Measurements from ENCODE around the gene OLFML2B. TPM values are rescaled to one million over a fixed set of nuclear protein-coding genes. Genes with fewer than 3 reads are reported as not detected.

Gene OLFML2B
- total RNA-seq, 1 experiment from 2014 or later = not detected

DNA sequence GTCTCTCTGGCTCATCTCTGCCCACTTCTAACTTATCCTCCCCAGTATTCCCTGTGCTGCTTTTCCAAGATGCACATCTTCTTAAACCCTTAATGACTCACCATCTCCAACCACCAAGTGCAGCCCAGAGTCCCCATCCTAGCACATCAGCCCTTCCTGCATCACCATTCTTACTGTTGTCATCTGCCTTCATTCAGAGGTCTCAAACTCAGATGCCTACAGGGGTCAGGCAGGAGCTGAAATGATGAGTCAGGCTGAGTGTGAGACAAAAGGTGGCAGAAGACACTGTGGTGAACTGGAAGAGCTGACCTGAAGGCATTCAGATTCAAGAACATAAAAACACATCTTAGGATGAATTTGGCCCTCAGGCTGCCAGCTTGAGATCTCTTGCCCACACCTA is 34.6 kb downstream of the OLFML2B start:
- peak; percentile 55 for DNase-seq (ENCODE audit: unreplicated experiment)
- H3K27me3 Mint-ChIP-seq (ENCODE audit: insufficient read depth, unreplicated experiment) = peaks cover 16% of the 10 kb centered on the region
- CTCF ChIA-PET = interaction anchor here (0.5 to 0.6 kb wide), 2 partner anchors 59 to 153 kb away, joined by 3 read pairs; no protein-coding TSS in a partner anchor
- no peaks in the 10 kb centered on the region for H3K4me1 Mint-ChIP-seq (ENCODE audit: insufficient read depth, unreplicated experiment)
- TF ChIP-seq, protein P1, sequence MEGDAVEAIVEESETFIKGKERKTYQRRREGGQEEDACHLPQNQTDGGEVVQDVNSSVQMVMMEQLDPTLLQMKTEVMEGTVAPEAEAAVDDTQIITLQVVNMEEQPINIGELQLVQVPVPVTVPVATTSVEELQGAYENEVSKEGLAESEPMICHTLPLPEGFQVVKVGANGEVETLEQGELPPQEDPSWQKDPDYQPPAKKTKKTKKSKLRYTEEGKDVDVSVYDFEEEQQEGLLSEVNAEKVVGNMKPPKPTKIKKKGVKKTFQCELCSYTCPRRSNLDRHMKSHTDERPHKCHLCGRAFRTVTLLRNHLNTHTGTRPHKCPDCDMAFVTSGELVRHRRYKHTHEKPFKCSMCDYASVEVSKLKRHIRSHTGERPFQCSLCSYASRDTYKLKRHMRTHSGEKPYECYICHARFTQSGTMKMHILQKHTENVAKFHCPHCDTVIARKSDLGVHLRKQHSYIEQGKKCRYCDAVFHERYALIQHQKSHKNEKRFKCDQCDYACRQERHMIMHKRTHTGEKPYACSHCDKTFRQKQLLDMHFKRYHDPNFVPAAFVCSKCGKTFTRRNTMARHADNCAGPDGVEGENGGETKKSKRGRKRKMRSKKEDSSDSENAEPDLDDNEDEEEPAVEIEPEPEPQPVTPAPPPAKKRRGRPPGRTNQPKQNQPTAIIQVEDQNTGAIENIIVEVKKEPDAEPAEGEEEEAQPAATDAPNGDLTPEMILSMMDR (IDR thresholded peaks at IDR 0.05; ENCODE audit: unreplicated experiment) = no peak
- H3K9me3 Mint-ChIP-seq (ENCODE audit: unreplicated experiment) = no peaks in the 10 kb centered on the region
- POLR2A ChIA-PET = interaction anchor here (1.3 kb wide), 1 partner anchor 15 kb away, joined by 4 read pairs; no protein-coding TSS in a partner anchor
- no peak overlapping the region for H3K4me3 Mint-ChIP-seq (ENCODE audit: unreplicated experiment)
- BruUV-seq (replicated peaks) = no TSS peak
- no peaks in the 10 kb centered on the region for H3K36me3 Mint-ChIP-seq (ENCODE audit: insufficient read depth, unreplicated experiment)
- intact Hi-C loops (cut with micrococcal nuclease) = no loop called here
- H3K27ac Mint-ChIP-seq (ENCODE audit: low read depth, unreplicated experiment) = no peak overlapping the region

DNA sequence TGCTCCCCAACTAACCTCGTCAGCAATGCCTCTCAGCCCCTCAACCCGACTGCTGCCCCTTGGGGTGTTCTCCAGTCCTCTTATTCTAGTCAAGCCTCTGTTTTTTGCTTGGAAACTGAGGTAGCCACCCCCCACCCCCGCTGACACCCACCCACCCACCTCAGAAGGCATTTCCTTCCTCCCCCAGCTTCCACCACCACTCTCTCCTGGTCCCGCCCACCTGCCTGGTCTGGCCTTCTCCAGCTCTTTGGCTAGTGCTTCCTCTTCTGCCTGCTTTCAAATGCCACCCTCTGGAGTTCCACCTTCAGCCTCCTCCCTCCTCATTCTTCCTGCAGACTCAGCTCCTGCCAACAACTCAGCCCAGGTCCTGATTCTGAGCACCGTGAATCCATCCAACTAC is 35.3 kb downstream of the OLFML2B start:
- TF ChIP-seq, protein P1 (IDR thresholded peaks at IDR 0.05; ENCODE audit: unreplicated experiment) = no peak
- no peak overlapping the region for H3K4me3 Mint-ChIP-seq (ENCODE audit: unreplicated experiment)
- peaks cover 19% of the 10 kb centered on the region for H3K27me3 Mint-ChIP-seq (ENCODE audit: insufficient read depth, unreplicated experiment)
- H3K36me3 Mint-ChIP-seq (ENCODE audit: insufficient read depth, unreplicated experiment) = no peaks in the 10 kb centered on the region
- H3K9me3 Mint-ChIP-seq (ENCODE audit: unreplicated experiment) = no peaks in the 10 kb centered on the region
- ChIA-PET CTCF (interaction anchor here (1.0 to 1.5 kb wide), 2 partner anchors 49 to 196 kb away, joined by 4 to 5 read pairs; no protein-coding TSS in a partner anchor), POLR2A (interaction anchor here (1.3 kb wide), 1 partner anchor 16 kb away, joined by 4 read pairs; no protein-coding TSS in a partner anchor)
- no peak for DNase-seq (ENCODE audit: unreplicated experiment)
- H3K27ac Mint-ChIP-seq (ENCODE audit: low read depth, unreplicated experiment) = no peak overlapping the region
- intact Hi-C loops (cut with micrococcal nuclease) = no loop called here
- no peaks in the 10 kb centered on the region for H3K4me1 Mint-ChIP-seq (ENCODE audit: insufficient read depth, unreplicated experiment)
- BruUV-seq (replicated peaks) = no TSS peak

DNA sequence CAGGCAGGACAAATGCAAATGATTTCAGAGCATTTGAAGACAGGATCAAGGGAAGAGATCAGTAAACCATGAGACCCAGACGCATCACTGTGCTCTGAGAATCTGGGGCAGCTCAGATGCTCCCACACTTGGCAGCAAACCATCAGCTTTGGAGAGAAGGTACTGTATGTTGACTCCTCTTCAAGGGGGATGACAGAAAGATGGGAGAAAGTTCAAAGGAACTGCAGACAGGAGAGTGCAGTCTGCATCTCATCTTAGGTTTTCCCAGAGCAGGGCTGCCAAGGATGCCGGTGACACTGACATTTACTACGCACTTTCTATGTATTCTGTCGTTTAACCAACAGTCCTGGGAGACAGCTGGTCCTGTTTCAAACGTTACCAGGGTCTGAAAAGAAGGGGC is 35.8 kb downstream of the OLFML2B start:
- H3K27me3 Mint-ChIP-seq (ENCODE audit: insufficient read depth, unreplicated experiment) = peaks cover 24% of the 10 kb centered on the region
- no peaks in the 10 kb centered on the region for H3K4me1 Mint-ChIP-seq (ENCODE audit: insufficient read depth, unreplicated experiment)
- H3K36me3 Mint-ChIP-seq (ENCODE audit: insufficient read depth, unreplicated experiment) = no peaks in the 10 kb centered on the region
- no TSS peak for BruUV-seq (replicated peaks)
- TF ChIP-seq, protein P1 (IDR thresholded peaks at IDR 0.05; ENCODE audit: unreplicated experiment) = no peak
- DNase-seq (ENCODE audit: unreplicated experiment) = no peak
- intact Hi-C loops (cut with micrococcal nuclease) = no loop called here
- no peak overlapping the region for H3K27ac Mint-ChIP-seq (ENCODE audit: low read depth, unreplicated experiment)
- no peak overlapping the region for H3K4me3 Mint-ChIP-seq (ENCODE audit: unreplicated experiment)
- ChIA-PET CTCF (interaction anchor here (1.0 to 1.5 kb wide), 2 partner anchors 49 to 196 kb away, joined by 4 to 5 read pairs; no protein-coding TSS in a partner anchor), POLR2A (no interaction called here)
- no peaks in the 10 kb centered on the region for H3K9me3 Mint-ChIP-seq (ENCODE audit: unreplicated experiment)

DNA sequence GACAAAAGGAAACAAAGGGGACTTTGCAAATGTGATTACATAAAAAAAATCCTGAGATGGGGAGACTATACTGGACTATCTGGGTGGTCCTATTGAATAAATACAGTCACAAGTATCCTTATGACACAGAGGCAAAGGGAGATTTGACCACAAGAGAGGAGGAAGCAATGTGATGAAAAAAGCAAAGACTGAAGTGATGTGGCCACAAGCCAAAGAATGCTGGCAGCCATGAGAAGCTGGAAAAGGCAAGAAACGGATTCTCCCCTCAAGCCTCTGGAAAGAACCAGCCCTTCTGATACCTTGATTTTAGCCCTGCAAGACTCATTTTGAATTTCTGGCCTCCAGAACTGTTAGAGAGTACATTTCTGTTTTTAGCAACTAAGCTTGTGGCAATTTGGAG is 36.4 kb downstream of the OLFML2B start:
- CTCF ChIA-PET = interaction anchor here (1.0 to 1.5 kb wide), 2 partner anchors 50 to 195 kb away, joined by 4 to 5 read pairs; no protein-coding TSS in a partner anchor
- no TSS peak for BruUV-seq (replicated peaks)
- no peaks in the 10 kb centered on the region for H3K36me3 Mint-ChIP-seq (ENCODE audit: insufficient read depth, unreplicated experiment)
- no peaks in the 10 kb centered on the region for H3K9me3 Mint-ChIP-seq (ENCODE audit: unreplicated experiment)
- H3K27ac Mint-ChIP-seq (ENCODE audit: low read depth, unreplicated experiment) = no peak overlapping the region
- no peak for DNase-seq (ENCODE audit: unreplicated experiment)
- no peaks in the 10 kb centered on the region for H3K4me1 Mint-ChIP-seq (ENCODE audit: insufficient read depth, unreplicated experiment)
- intact Hi-C loops (cut with micrococcal nuclease) = no loop called here
- TF ChIP-seq, protein P1 (IDR thresholded peaks at IDR 0.05; ENCODE audit: unreplicated experiment) = no peak
- H3K4me3 Mint-ChIP-seq (ENCODE audit: unreplicated experiment) = no peak overlapping the region
- peaks cover 30% of the 10 kb centered on the region for H3K27me3 Mint-ChIP-seq (ENCODE audit: insufficient read depth, unreplicated experiment)
- POLR2A ChIA-PET = no interaction called here
